IMR-90 (cell line): ENCODE results near the gene SMAD7. TPM values are rescaled to one million over a fixed set of nuclear protein-coding genes. Genes with fewer than 3 reads are reported as not detected.

Experiments
- ATAC-seq: fragments of 200-7000 bp; cut with Tn5 transposase; 2 replicates; pipeline ENCODE4 v1.9.1; 2020; ENCODE audit warnings: low read depth, mild to moderate bottlenecking, moderate library complexity
- BruUV-seq: library from RNA; stranded (reverse); fragments of 400-500 nt; replicated peaks from 2 replicates; lab custom pipeline; 2021; lab: Mats Ljungman, UMichigan
- CTCF ChIA-PET: fragments of 300-600 bp; formaldehyde crosslinking; extraction: SDS; loops from one replicate; lab custom pipeline; 2021; ENCODE audit warnings: antibody characterized with exemption; lab: Yijun Ruan, JAX
- POLR2A ChIA-PET: fragments of 300-600 bp; sonication (Branson Sonifier 250); formaldehyde crosslinking; loops from one replicate; lab custom pipeline; 2022; ENCODE audit warnings: antibody characterized with exemption; ENCODE audit not compliant: unreplicated experiment; lab: Charles Lee
- DNase-seq: peaks from one replicate; pipeline ENCODE4 v3.0.0; 2013
- H2AFZ ChIP-seq: replicated peaks from 2 replicates; pipeline ENCODE3; 2013; ENCODE audit warnings: low read length, mild to moderate bottlenecking; ENCODE audit not compliant: poor library complexity
- H2AK5ac ChIP-seq: 2 replicates; pipeline ENCODE4 v1.6.1; 2013; ENCODE audit warnings: low read depth, low read length, inconsistent platforms
- H2AK9ac ChIP-seq: replicated peaks from 2 replicates; pipeline ENCODE3; 2013; ENCODE audit warnings: mild to moderate bottlenecking, low read depth, low read length, moderate library complexity; ENCODE audit not compliant: poor library complexity
- H2BK120ac ChIP-seq: 2 replicates; pipeline ENCODE4 v1.6.1; 2013; ENCODE audit warnings: low read depth, low read length, inconsistent platforms
- H2BK15ac ChIP-seq: 3 replicates; pipeline ENCODE4 v1.6.1; 2013; ENCODE audit warnings: low read depth, low read length, inconsistent platforms
- H2BK20ac ChIP-seq: 2 replicates; pipeline ENCODE4 v1.6.1; 2013; ENCODE audit warnings: low read depth, mild to moderate bottlenecking, inconsistent platforms, low read length, moderate library complexity
- H2BK5ac ChIP-seq: 2 replicates; pipeline ENCODE4 v1.6.1; 2013; ENCODE audit warnings: mild to moderate bottlenecking, low read depth, low read length, inconsistent platforms; ENCODE audit not compliant: poor library complexity, severe bottlenecking
- H3K14ac ChIP-seq: replicated peaks from 2 replicates; pipeline ENCODE4 v1.6.1; 2013; ENCODE audit warnings: low read depth, low read length, inconsistent platforms
- H3K18ac ChIP-seq: 2 replicates; pipeline ENCODE4 v1.6.1; 2013; ENCODE audit warnings: low read depth, low read length, control low read depth
- H3K23ac ChIP-seq: 2 replicates; pipeline ENCODE4 v1.6.1; 2013; ENCODE audit warnings: low read depth, low read length, inconsistent platforms
- H3K27ac ChIP-seq: 2 replicates; pipeline ENCODE4 v1.5.1; 2013; ENCODE audit warnings: mild to moderate bottlenecking, control low read depth, low read length; ENCODE audit not compliant: insufficient read depth
- H3K27me3 ChIP-seq: 2 replicates; pipeline ENCODE4 v1.6.1; 2013; ENCODE audit warnings: low read length; ENCODE audit not compliant: control insufficient read depth, insufficient read depth
- H3K36me3 ChIP-seq: 2 replicates; pipeline ENCODE4 v1.6.1; 2013; ENCODE audit warnings: low read length, mixed read lengths; ENCODE audit not compliant: control insufficient read depth, insufficient read depth
- H3K4ac ChIP-seq: 2 replicates; pipeline ENCODE4 v1.6.1; 2013; ENCODE audit warnings: low read depth, low read length, inconsistent platforms
- H3K4me1 ChIP-seq: 2 replicates; pipeline ENCODE4 v1.6.1; 2013; ENCODE audit warnings: low read length, mixed read lengths; ENCODE audit not compliant: control insufficient read depth, insufficient read depth
- H3K4me2 ChIP-seq: 2 replicates; pipeline ENCODE4 v1.6.1; 2013; ENCODE audit warnings: low read depth, mild to moderate bottlenecking, control low read depth, low read length, moderate library complexity
- H3K4me3 ChIP-seq: 2 replicates; pipeline ENCODE4 v1.5.1; 2013; ENCODE audit warnings: low read depth, mild to moderate bottlenecking, control low read depth, low read length, moderate library complexity; ENCODE audit not compliant: insufficient read depth
- H3K56ac ChIP-seq: 2 replicates; pipeline ENCODE4 v1.6.1; 2013; ENCODE audit warnings: low read length, inconsistent platforms; ENCODE audit not compliant: insufficient read depth; ENCODE audit errors: extremely low read depth
- H3K79me1 ChIP-seq, 2 experiments: 2 replicates each; pipeline ENCODE4 v1.6.1; 2013; ENCODE audit warnings: low read length in 2 of 2, inconsistent platforms in 1 of 2, low read depth in 1 of 2
- H3K9ac ChIP-seq: 2 replicates; pipeline ENCODE4 v1.6.1; 2013; ENCODE audit warnings: low read depth, low read length, control low read depth
- H3K9me1 ChIP-seq: 2 replicates; pipeline ENCODE4 v1.6.1; 2013; ENCODE audit warnings: low read length, inconsistent platforms; ENCODE audit not compliant: insufficient read depth
- H3K9me3 ChIP-seq: 2 replicates; pipeline ENCODE4 v1.6.1; 2013; ENCODE audit warnings: low read length; ENCODE audit not compliant: control insufficient read depth, insufficient read depth
- H4K20me1 ChIP-seq: 2 replicates; pipeline ENCODE4 v1.6.1; 2013; ENCODE audit warnings: low read length, inconsistent platforms; ENCODE audit not compliant: insufficient read depth
- H4K5ac ChIP-seq: 2 replicates; pipeline ENCODE4 v1.6.1; 2013; ENCODE audit warnings: mild to moderate bottlenecking, low read depth, low read length, control low read depth
- H4K8ac ChIP-seq, 2 experiments: 2 replicates each; pipeline ENCODE4 v1.6.1; 2013; ENCODE audit warnings: low read depth in 2 of 2, low read length in 2 of 2, control low read depth in 1 of 2, inconsistent platforms in 1 of 2
- H4K91ac ChIP-seq: 2 replicates; pipeline ENCODE4 v1.6.1; 2013; ENCODE audit warnings: low read depth, low read length, inconsistent platforms; ENCODE audit not compliant: insufficient read depth
- CEBPB ChIP-seq: IDR thresholded peaks from 2 replicates; pipeline ENCODE4 v1.6.1; 2012; ENCODE audit warnings: low read depth, low read length, improper control_type of control experiment
- RAD21 ChIP-seq: IDR thresholded peaks from 2 replicates; pipeline ENCODE4 v1.6.1; 2012; ENCODE audit warnings: low read length, improper control_type of control experiment
- SMC3 ChIP-seq: fragments of 150-350 bp; IDR thresholded peaks from 2 replicates; pipeline ENCODE4 v1.6.1; 2016; ENCODE audit warnings: low read depth, mild to moderate bottlenecking, antibody characterized with exemption, low read length, moderate library complexity
- WGBS, 2 experiments: methylation state at CpG; one replicate each; pipeline versions ENCODE4 v1.1.5 to v1.1.7; 2013; ENCODE audit warnings: missing lambda C conversion rate in 2 of 2; ENCODE audit not compliant: insufficient read length in 1 of 2; ENCODE audit errors: extremely low coverage in 2 of 2; 5-methylcytosine and 5-hydroxymethylcytosine counted together
- dilution Hi-C: fragments of 300-500 bp; cut with HindIII; formaldehyde crosslinking; loops from one replicate; pipeline ENCODE4 v1.14.3; 2018; ENCODE audit warnings: low sequenced_read_pairs; ENCODE audit not compliant: unreplicated experiment
- in situ Hi-C: fragments of 300-500 bp; cut with MboI; formaldehyde crosslinking; loops from 3 replicates; pipeline ENCODE4 v1.14.3; 2019; ENCODE audit warnings: low sequenced_read_pairs, inconsistent platforms, mixed read lengths
- intact Hi-C: fragments of 100-400 bp; cut with micrococcal nuclease; formaldehyde crosslinking; loops from 2 replicates; pipeline ENCODE4 v1.10.0; 2022
- polyA plus RNA-seq, 3 experiments: library from polyadenylated mRNA; depleted of rRNA; stranded (reverse); fragments of >200 nt; gene quantifications; 2 replicates each; pipeline ENCODE4 v1.2.3, GENCODE V29; 2012; ENCODE audit warnings: low replicate concordance in 1 of 3
- total RNA-seq: library from RNA; depleted of rRNA; stranded (reverse); fragments of >200 nt; gene quantifications from 2 replicates; pipeline ENCODE4 v1.2.3, GENCODE V29; 2012
- TF ChIP-seq, protein P1 (sequence below): fragments of 150-350 bp; IDR thresholded peaks from 2 replicates; pipeline ENCODE4 v1.6.1; 2017; ENCODE audit warnings: mild to moderate bottlenecking, antibody characterized with exemption, low read length, low read depth

The SMAD7 gene
- total and polyA plus RNA-seq, 2 of the 4 experiments (the other 2 are of a cell fraction), result 15.8 to 17.6 TPM

GRCh38 chr18:48939205-48940097 is 11.3 kb downstream of the SMAD7 start:
- 0 out of 2 replicates have a peak, but pooled peaks have one; percentile 9 for TF ChIP-seq RAD21
- TF ChIP-seq SMC3, result no peak
- TF ChIP-seq CEBPB, result no peak
- TF ChIP-seq, protein P1, sequence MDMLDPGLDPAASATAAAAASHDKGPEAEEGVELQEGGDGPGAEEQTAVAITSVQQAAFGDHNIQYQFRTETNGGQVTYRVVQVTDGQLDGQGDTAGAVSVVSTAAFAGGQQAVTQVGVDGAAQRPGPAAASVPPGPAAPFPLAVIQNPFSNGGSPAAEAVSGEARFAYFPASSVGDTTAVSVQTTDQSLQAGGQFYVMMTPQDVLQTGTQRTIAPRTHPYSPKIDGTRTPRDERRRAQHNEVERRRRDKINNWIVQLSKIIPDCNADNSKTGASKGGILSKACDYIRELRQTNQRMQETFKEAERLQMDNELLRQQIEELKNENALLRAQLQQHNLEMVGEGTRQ, result no peak
- Histone ChIP-seq H4K8ac (peak overlapping the region; percentile 30 to 73; a peak in 3 of 4 replicates), H3K9ac (peak overlapping the region; percentile 34), H3K4me1 (peaks cover 61% of the 10 kb centered on the region), H3K79me1 (peaks cover 4 to 91% of the 10 kb centered on the region in 2 experiments; a peak in 2 of 4 replicates), H3K14ac (peak overlapping the region; percentile 65), H3K56ac (peak overlapping the region; percentile 50; the same call in 1 of the 2 replicates), H2AK5ac (peak overlapping the region; percentile 95), H3K36me3 (peaks cover 25% of the 10 kb centered on the region), H2BK5ac (peak overlapping the region; percentile 61), H3K18ac (peak overlapping the region; percentile 16; the same call in 1 of the 2 replicates), H2BK20ac (peak overlapping the region; percentile 72), H2BK120ac (peak overlapping the region; percentile 87), H3K4me3 (no peak overlapping the region), H3K4ac (peak overlapping the region; percentile 89), H4K91ac (peak overlapping the region; percentile 85), H4K20me1 (peaks cover 94% of the 10 kb centered on the region), H4K5ac (no peak overlapping the region; the same call in 1 of the 2 replicates), H3K27me3 (no peaks in the 10 kb centered on the region), H3K9me1 (peaks cover 46% of the 10 kb centered on the region), H3K23ac (peak overlapping the region; percentile 68), H3K27ac (peak overlapping the region; percentile 71), H3K4me2 (peak overlapping the region; percentile 42), H2BK15ac (peak overlapping the region; percentile 73; the same call in 2 of the 3 replicates), H2AK9ac (peak overlapping the region; percentile 86), H3K9me3 (no peaks in the 10 kb centered on the region), H2AFZ (peak overlapping the region; percentile 71)
- 3% methylated on average over 5 of the region's 16 CpGs; no CpG with 5 or more reads in 1 of the 2 experiments for WGBS, 2 experiments
- DNase-seq (no peak), ATAC-seq (peak; percentile 25)
- POLR2A ChIA-PET, result no interaction called here
- BruUV-seq, result no TSS peak
- in situ Hi-C loops (loop anchor here (5.0 to 25.0 kb wide), 4 partner anchors 157 to 402 kb away; partner anchors contain the start of gene CTIF), dilution Hi-C loops (no loop called here), intact Hi-C loops (loop anchor here (2.0 to 5.0 kb wide), 2 partner anchors 17 to 112 kb away; no protein-coding TSS in a partner anchor)
- CTCF ChIA-PET, result interaction anchor here (0.5 kb wide), 1 partner anchor 23 kb away, joined by 4 read pairs; no protein-coding TSS in a partner anchor
